ENCODE measurements around the gene CAMKK1. TPM values are rescaled to one million over a fixed set of nuclear protein-coding genes. Genes with fewer than 3 reads are reported as not detected.

Gene CAMKK1
- total and polyA plus RNA-seq, 2 of the 4 experiments (the other 2 are of a cell fraction), result 4.1 to 8.2 TPM

GRCh38 chr17:3815122-3815521, 77.7 kb downstream of the CAMKK1 start:
- Histone ChIP-seq H2BK15ac (ENCODE audit: low read depth, low read length) (no peak overlapping the region), H4K91ac (ENCODE audit: insufficient read depth, low read depth, low read length) (no peak overlapping the region), H3K4me1 (ENCODE audit: control insufficient read depth, insufficient read depth, low read length) (no peaks in the 10 kb centered on the region), H2AK9ac (replicated peaks; ENCODE audit: low read depth, low read length, poor library complexity) (no peak overlapping the region), H2AK5ac (ENCODE audit: low read depth, low read length) (no peak overlapping the region), H3K9me1 (ENCODE audit: insufficient read depth, low read length) (peaks cover 3% of the 10 kb centered on the region; the same call in 1 of the 2 replicates), H3K4me2 (ENCODE audit: low read depth, low read length) (no peak overlapping the region), H3K56ac (ENCODE audit: extremely low read depth, insufficient read depth, low read length) (no peak overlapping the region), H2BK20ac (ENCODE audit: low read depth, low read length) (no peak overlapping the region), H3K18ac (ENCODE audit: low read depth, low read length) (no peak overlapping the region), H3K27me3 (ENCODE audit: control insufficient read depth, insufficient read depth, low read length) (no peaks in the 10 kb centered on the region), H3K4ac (ENCODE audit: low read depth, low read length) (no peak overlapping the region), H3K23ac (ENCODE audit: low read depth, low read length) (no peak overlapping the region), H3K36me3 (ENCODE audit: control insufficient read depth, insufficient read depth, low read length) (peaks cover 50% of the 10 kb centered on the region), H3K79me1 (ENCODE audit: low read depth in 1 of 2, low read length in 2 of 2) (peaks cover 3 to 6% of the 10 kb centered on the region in 2 experiments; a peak in 1 of 4 replicates), H2BK5ac (ENCODE audit: low read depth, low read length, poor library complexity, severe bottlenecking) (no peak overlapping the region), H3K27ac (ENCODE audit: insufficient read depth, low read length) (no peak overlapping the region), H3K4me3 (ENCODE audit: insufficient read depth, low read depth, low read length) (no peak overlapping the region), H4K20me1 (ENCODE audit: insufficient read depth, low read length) (no peaks in the 10 kb centered on the region), H4K5ac (ENCODE audit: low read depth, low read length) (no peak overlapping the region), H4K8ac (ENCODE audit: low read depth in 2 of 2, low read length in 2 of 2) (no peak overlapping the region), H2BK120ac (ENCODE audit: low read depth, low read length) (no peak overlapping the region), H3K14ac (replicated peaks; ENCODE audit: low read depth, low read length) (no peak overlapping the region), H3K9ac (ENCODE audit: low read depth, low read length) (no peak overlapping the region), H3K9me3 (ENCODE audit: control insufficient read depth, insufficient read depth, low read length) (no peaks in the 10 kb centered on the region), H2AFZ (replicated peaks; ENCODE audit: low read length, poor library complexity) (no peak overlapping the region)
- WGBS, 2 experiments (ENCODE audit: extremely low coverage in 2 of 2, insufficient read length in 1 of 2), result 100% methylated on average over 1 of the region's 6 CpGs; no CpG with 5 or more reads in 1 of the 2 experiments
- ATAC-seq (ENCODE audit: low read depth), result no peak
- POLR2A ChIA-PET (ENCODE audit: unreplicated experiment), result no interaction called here
- CTCF ChIA-PET, result interaction anchor here (0.6 kb wide), 1 partner anchor 187 kb away, joined by 3 read pairs; no protein-coding TSS in a partner anchor
- in situ Hi-C loops (cut with MboI; ENCODE audit: low sequenced_read_pairs), result loop anchor here (25.0 kb wide), 1 partner anchor 778 kb away; no protein-coding TSS in a partner anchor
- no peak for TF ChIP-seq MXI1 (IDR thresholded peaks at IDR 0.05; ENCODE audit: borderline replicate concordance, low read depth, low read length)
- TF ChIP-seq MAFK (IDR thresholded peaks at IDR 0.05; ENCODE audit: low read depth, low read length), result no peak
- no peak for TF ChIP-seq SMC3 (IDR thresholded peaks at IDR 0.05; ENCODE audit: low read depth, low read length)
- TF ChIP-seq, protein P1, sequence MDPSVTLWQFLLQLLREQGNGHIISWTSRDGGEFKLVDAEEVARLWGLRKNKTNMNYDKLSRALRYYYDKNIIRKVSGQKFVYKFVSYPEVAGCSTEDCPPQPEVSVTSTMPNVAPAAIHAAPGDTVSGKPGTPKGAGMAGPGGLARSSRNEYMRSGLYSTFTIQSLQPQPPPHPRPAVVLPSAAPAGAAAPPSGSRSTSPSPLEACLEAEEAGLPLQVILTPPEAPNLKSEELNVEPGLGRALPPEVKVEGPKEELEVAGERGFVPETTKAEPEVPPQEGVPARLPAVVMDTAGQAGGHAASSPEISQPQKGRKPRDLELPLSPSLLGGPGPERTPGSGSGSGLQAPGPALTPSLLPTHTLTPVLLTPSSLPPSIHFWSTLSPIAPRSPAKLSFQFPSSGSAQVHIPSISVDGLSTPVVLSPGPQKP (IDR thresholded peaks at IDR 0.05; ENCODE audit: borderline replicate concordance, low read depth, low read length), result no peak
- no peak for TF ChIP-seq RCOR1 (IDR thresholded peaks at IDR 0.05; ENCODE audit: insufficient replicate concordance, low read length)
- no peak for TF ChIP-seq RFX5 (IDR thresholded peaks at IDR 0.05; ENCODE audit: low read depth, low read length)
- no peak for TF ChIP-seq RAD21 (IDR thresholded peaks at IDR 0.05; ENCODE audit: low read length)
- no peak for TF ChIP-seq MAZ (IDR thresholded peaks at IDR 0.05; ENCODE audit: borderline replicate concordance, low read depth, low read length)
- TF ChIP-seq, protein P2, sequence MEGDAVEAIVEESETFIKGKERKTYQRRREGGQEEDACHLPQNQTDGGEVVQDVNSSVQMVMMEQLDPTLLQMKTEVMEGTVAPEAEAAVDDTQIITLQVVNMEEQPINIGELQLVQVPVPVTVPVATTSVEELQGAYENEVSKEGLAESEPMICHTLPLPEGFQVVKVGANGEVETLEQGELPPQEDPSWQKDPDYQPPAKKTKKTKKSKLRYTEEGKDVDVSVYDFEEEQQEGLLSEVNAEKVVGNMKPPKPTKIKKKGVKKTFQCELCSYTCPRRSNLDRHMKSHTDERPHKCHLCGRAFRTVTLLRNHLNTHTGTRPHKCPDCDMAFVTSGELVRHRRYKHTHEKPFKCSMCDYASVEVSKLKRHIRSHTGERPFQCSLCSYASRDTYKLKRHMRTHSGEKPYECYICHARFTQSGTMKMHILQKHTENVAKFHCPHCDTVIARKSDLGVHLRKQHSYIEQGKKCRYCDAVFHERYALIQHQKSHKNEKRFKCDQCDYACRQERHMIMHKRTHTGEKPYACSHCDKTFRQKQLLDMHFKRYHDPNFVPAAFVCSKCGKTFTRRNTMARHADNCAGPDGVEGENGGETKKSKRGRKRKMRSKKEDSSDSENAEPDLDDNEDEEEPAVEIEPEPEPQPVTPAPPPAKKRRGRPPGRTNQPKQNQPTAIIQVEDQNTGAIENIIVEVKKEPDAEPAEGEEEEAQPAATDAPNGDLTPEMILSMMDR (conservative IDR thresholded peaks at IDR 0.05; ENCODE audit: low read depth, low read length), result no peak
- TF ChIP-seq USF2 (IDR thresholded peaks at IDR 0.05; ENCODE audit: low read depth, low read length), result no peak
- no peak for TF ChIP-seq NFE2L2 (IDR thresholded peaks at IDR 0.05; ENCODE audit: low read depth, low read length)
- TF ChIP-seq CHD1 (IDR thresholded peaks at IDR 0.05; ENCODE audit: low read depth, low read length), result no peak
- no peak for TF ChIP-seq FOS (IDR thresholded peaks at IDR 0.05; ENCODE audit: low read depth, low read length)
- no peak for TF ChIP-seq CEBPB (IDR thresholded peaks at IDR 0.05; ENCODE audit: low read depth, low read length)
- TF ChIP-seq POLR2A (IDR thresholded peaks at IDR 0.05; ENCODE audit: low read depth, low read length), result no peak
- TF ChIP-seq BHLHE40 (IDR thresholded peaks at IDR 0.05; ENCODE audit: low read depth, low read length), result no peak
- no peak for DNase-seq
- intact Hi-C loops (cut with micrococcal nuclease), result no loop called here
- dilution Hi-C loops (cut with HindIII; ENCODE audit: low sequenced_read_pairs, unreplicated experiment), result no loop called here
- no TSS peak for BruUV-seq (replicated peaks)
